Measurements from ENCODE around the gene UBE2V1.

UBE2V1 gene

DNA sequence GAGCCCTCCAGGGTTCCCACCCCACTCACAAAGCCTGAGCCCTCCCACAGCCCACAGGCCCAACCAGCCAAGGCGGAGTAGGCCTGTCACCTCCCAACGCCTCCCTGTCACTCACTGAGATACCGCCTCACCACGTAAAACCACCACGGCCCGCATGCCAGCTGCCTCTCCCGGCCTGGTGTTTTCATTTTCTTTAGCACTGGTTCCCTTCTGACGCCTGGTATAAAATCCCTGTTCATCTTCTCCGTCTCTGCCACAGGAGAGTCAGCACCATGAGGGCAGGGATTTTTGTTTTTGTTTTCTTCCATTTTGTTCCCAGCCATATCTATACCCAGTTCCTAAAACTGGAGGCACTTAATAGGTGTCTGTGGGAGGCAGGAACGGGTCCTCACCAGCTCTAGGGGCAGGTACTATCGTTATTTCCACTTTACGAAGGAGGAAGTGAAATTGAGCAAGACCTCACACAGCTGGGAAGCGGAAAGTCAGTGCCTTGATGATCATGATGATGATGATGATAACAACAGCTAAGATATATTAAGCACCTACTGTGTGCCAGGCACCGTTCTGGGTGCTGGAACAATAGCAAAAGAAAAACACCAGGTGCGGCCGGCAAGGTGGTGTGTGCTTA, 71.6 kb downstream of the UBE2V1 start:
- peak; percentile 82 for DNase-seq

DNA sequence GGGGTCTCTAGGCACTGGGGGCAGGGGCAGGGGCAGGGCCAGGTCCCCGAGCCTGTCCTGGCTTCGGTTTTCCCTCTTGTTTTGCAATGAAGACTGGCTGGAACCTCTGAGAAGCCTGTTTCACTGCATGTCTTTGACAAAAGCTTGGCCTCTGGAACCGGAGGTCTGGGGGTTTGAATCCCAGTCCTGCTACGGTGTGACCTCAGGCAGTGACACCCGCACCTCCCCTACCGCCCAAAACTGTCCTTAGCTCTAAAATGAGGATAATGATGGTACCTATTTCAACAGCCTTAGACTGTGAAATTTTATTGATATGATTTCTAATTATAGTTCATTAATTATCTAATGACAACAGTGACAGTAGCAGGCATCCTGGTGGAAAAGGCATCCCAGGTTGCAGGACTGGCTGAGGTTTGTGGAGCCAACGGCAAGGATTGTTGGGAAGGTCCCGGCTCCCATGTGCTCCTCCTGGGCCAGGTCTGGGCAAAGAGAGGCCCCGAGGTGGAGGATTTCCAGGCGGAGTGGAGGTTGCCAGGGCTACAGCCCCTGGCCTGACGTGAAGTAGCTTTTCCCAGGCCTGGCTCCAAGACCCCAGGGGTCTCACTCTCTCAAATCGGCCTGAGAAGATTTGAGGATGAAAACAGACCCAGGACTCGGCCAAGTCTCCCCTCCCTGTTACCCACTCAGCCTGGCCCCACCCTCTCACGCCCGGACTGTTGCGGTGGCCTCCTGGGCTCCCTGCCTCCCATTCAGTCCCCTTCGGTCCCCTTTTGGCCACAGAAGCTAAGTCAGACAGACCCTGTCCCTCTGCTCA, 72.3 kb downstream of the UBE2V1 start:
- no peak for DNase-seq

DNA sequence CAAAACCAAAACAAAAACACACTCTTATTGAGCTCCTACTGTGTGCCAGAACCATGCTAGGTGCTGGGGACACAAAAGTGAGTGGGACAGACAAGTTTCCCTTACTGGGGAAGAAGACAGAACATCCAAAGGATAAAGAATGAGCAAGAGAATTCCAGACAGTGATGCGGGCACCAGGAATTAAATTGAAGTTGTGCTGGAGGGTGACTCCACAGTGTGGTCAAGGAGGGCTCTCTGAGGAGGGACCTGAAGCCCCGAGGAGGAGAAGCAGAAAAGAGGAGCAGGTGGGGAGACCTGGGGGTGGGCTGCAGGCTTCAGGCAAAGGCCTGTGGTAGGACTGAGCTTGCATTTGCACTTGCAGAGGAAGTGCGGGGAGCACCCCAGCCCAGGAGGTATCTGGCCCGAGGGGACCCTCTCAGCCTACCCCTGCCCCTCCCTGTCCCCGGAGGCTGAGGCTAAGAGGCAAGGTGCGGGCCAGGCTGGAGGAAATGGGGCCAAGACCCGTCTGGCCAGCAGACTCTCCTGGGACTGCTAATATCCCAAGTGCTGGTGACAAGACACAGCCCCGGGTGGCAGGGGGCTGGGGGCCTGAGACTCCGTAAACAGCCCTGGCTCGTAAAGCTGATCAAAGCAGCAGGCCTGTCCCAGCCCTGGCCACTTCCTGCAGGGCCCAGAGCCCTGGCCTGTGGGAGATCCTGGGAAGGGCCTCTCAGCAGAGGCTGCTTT, 73.1 kb downstream of the UBE2V1 start:
- no peak for DNase-seq

DNA sequence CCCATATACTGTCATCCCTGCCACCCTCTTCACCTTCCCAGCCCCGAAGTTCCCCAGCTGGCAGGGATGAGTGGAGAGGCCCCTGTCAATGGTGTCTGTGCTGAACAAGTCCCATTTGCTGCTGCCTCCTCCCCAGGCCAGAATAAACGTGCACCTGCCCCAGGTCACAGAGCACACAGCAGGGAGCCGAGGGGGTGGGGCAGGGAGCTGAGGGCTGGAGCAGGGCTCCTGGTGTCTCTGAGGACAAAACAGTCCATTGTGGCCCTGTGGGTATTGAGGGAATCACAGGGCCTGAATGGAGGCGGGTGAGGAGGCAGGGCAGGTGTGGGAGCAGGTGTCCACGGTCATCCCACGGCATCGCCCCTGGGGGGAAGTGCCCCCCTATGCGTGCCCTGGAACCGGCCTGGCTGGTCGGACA, 74.4 kb downstream of the UBE2V1 start:
- DNase-seq = no peak

DNA sequence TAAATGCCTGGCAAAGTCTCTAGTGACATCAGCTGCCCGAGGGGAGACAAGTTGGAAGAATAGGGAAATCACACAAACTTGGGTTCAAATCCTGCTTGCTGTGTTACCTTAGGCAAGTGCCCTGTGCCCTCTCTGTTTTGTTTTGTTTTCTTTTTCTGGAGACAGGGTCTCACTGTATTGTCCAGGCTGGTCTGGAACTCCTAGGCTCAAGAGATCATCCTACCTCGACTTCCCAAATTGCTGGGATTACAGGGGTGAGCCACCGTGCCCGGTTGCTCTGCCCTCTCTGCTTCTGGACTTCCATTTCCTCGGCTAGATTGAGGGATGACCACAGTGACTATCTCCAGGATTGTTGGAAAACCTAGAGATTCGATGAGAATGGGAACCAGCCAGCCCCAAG, 74.8 kb downstream of the UBE2V1 start:
- DNase-seq = no peak

DNA sequence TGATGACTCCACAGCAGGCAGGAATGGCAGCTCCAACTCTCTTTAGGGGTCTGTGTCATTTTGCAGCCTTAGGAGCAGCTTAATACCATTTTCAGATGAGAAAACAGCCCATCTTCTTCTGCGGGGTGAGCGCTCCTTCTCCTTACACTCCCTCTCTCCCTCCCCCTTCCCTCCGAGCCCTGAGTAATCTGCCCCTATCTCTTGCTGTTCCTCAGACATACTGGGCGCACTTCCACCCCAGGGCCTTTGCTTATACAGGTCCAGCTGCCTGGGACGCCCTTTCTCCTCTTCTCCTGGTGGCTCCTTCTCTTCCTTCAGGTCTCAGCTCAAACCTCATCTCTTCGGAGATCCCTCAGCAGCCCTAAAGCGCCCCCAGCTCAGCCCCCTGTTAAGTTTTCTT, 75.4 kb downstream of the UBE2V1 start:
- no peak for DNase-seq

DNA sequence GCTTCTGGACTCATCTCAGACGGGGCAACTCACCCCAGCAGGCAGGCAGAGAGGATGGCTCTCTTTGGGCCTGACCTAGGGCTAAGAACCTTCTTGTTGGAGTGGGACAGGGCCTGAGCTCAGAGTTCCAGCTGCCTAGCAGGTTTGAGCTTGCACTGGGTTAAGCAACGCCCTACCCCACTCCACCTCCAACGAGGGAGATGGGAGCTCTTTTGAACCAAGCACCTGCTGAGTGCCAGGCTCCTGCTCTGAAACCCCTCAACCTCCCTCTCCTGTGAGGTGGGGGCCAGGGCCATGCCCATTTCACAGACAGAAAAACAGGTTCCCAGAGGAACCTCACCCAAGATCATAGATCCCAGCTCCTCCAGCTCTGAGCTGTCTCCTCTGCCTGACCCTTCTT, 75.8 kb downstream of the UBE2V1 start:
- DNase-seq = no peak

DNA sequence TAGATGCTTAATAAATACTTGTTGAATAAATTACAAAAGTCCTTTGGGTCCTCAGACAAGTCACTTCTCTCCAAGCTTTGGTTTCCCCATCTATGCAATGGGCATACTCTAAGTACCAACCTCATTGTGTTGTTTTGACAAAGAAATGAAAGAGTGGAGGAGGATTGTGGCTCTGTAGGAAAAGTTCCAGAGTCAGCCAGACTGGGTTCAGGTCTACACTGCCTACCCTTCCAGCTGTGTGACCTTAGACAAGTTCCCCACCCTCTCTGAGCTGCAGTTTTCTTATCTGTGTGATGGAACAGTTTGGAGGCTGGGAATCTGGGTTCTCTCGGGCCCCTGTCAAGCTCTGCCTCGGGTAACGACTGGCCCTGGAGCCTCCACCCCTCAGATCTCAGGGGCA, 76.2 kb downstream of the UBE2V1 start:
- DNase-seq = no peak

DNA sequence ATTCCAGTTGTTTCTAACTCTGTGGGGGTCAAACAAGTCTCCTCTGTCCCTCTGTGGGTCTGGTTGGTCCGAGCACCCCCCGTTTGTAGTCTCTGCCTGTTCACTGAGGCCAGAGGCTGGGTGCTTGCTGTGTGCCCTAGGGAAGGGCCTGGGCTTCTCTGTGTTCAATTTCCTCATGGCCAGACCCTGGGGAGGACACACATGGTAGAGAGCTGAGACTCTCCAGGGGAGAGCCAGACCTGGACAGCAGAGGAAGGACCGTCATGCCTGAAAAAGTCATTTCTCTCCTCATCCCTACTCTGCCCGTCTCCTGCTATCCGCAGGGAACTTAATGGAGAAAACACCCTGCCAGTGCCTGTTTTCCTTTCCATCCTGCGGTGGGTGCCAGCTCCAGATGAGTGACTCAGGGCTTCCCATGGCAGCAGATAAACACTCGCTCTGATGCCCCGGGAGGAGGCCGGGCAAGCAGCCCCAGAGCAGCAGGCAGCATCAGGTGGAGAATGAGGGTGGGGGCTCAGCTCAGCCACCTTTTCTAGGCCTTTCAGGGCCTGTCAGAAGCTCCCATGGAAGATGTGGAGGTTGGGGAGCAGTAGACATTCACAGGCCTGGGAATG, 78.3 kb downstream of the UBE2V1 start:
- no peak for DNase-seq

DNA sequence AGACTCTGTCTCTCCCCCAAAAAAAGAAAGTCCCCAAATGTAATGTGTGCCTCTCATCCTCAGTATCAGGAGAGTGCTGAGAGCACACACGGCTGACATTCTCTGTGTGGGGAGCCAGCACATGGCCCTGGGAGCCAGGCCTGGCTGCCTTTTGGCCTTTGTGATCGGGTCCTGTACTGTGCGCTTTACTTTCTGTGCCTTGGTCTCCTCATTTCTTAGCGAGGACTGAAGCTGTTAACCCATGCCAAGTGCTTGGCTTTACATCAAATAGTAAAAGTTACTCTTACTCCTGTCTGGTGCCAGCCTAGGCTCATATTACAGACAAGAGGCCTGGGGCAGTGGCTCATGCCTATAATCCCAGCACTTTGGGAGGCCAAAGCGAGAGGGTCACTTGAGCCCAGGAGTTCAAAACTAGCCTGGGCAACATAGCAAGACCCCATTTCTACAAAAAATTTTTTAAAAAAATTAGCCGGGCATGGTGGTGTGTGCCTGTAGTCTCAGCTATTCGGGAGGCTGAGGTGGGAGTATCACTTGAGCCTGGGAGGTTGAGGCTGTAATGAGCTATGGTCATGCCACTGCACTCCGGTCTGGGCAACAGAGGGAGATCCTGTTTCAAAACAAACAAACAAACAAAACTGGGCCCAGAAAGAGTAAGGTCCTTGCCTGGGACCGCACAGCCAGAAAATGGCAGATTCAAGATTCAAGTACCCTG, 79.8 kb downstream of the UBE2V1 start:
- DNase-seq = no peak

Measured in MV-4-11 (cell line).